PFSK-1 (cell line): ENCODE measurements around the gene NEDD9.

Experiments
- FOXP2 ChIP-seq: optimal IDR thresholded peaks from 2 replicates; pipeline ENCODE3; 2011; ENCODE audit warnings: borderline replicate concordance, control low read depth, inconsistent platforms; ENCODE audit not compliant: insufficient read depth; ENCODE audit errors: extremely low read length, extremely low read depth
- POLR2AphosphoS5 ChIP-seq: IDR thresholded peaks from 2 replicates; pipeline ENCODE4 v1.6.1; 2012; ENCODE audit warnings: low read depth, mild to moderate bottlenecking, control low read depth, low read length, moderate library complexity
- REST ChIP-seq, 2 experiments: IDR thresholded peaks; 2 replicates each; pipeline versions ENCODE4 v1.6.1 to v1.8.0; 2011 to 2012; ENCODE audit warnings: low read depth in 2 of 2, low read length in 2 of 2, control low read depth in 1 of 2, inconsistent platforms in 1 of 2, mild to moderate bottlenecking in 1 of 2, moderate library complexity in 1 of 2; ENCODE audit not compliant: insufficient read depth in 1 of 2
- SIN3A ChIP-seq: IDR thresholded peaks from 2 replicates; pipeline ENCODE4 v1.6.1; 2012; ENCODE audit warnings: mild to moderate bottlenecking, low read length, moderate library complexity, borderline replicate concordance; ENCODE audit not compliant: insufficient read depth
- TAF1 ChIP-seq: IDR thresholded peaks from 2 replicates; pipeline ENCODE4 v1.6.1; 2012; ENCODE audit warnings: low read length, control low read depth, borderline replicate concordance; ENCODE audit not compliant: insufficient read depth

Gene NEDD9

GRCh38 chr6:11231108-11231463, 1.4 kb downstream of the NEDD9 start:
- TF ChIP-seq FOXP2 (no peak), REST (IDR thresholded peaks at IDR 0.05; ENCODE audit: insufficient read depth in 1 of 2, low read depth in 2 of 2, low read length in 2 of 2) (no peak), TAF1 (no peak), POLR2AphosphoS5 (no peak), SIN3A (no peak)

DNA sequence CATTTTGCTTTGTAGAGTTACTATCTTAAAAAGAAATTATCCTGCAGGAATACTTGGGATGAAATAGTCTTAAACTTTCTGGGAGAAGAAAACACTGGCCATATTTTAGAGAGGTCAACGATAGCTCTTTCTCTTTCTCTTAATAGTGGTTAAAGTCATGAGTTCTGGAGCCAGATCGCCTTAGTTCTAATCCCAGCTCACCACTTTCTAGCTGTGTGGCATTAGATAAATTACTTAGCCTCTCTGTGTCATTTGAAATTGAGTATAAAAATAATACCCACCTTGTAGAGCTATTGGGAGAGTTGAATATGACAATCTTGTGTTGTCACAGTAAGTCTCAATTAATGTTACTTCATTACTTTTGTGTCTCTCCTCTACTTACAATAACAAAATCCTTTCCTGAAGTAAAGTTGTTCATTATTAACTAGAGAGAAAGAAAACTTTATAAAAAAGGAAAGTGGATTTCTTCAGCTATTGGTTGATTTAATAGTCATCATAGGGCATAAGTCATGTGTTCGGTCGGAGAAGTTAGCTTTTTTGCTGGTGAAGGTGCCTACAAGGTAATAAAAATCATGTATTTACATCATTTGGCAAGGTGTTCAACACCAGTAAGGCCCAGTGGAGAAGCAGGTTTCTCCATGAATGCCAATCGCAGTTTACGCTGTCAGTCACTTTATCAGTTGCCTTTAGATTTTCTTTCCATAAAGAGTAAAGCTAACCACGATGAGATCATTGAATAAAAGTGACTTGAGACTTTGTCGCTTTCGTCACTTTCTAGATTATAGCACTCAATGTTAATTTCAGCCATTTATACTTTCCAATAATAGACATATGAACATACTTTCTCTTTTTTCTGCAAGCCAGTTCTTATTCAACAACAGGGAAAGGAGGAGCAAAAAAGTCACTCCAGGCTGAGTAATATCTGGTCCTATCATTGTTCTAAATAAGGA, 2.0 kb downstream of the NEDD9 start:
- no peak for TF ChIP-seq REST (IDR thresholded peaks at IDR 0.05; ENCODE audit: insufficient read depth in 1 of 2, low read depth in 2 of 2, low read length in 2 of 2)
- TF ChIP-seq SIN3A, result 0 out of 2 replicates have a peak, but pooled peaks have one; percentile 5

GRCh38 chr6:11229655-11230046, 2.8 kb downstream of the NEDD9 start:
- no peak for TF ChIP-seq SIN3A
- TF ChIP-seq TAF1, result no peak
- TF ChIP-seq REST (IDR thresholded peaks at IDR 0.05; ENCODE audit: insufficient read depth in 1 of 2, low read depth in 2 of 2, low read length in 2 of 2), result no peak

DNA sequence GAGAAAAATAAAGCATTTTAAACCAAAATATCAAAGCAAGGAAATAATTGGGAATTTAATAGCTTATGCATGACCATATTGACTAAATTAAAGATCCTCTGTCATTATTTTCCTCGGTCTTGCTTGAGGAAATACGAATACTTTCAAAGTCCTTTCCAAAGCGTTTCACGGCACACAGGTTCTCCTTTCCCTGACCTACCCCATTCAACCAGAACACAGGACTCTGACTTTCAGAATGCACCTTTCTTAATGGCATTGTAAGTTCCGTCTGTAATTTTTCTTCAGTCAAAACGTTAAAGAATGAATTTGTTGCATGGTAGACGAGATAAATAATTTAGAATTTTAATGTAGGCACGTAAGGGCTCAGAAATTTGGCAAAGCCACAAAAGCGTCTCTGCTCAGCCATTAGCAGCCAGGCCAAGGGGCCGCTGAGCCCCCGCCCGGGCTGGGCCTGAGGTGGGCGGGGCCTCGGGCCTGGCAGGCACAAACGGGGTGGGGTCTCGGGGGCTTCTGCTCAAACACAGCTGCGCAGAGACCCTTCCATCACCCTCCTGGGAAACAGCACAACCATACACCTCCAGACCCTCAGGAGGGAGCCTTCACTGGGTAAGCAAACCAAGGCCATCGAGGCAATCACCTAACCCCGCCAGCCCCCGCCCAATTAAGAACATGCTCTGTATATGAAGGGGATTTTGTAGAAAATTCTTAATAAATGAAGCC, 3.4 kb downstream of the NEDD9 start:
- no peak for TF ChIP-seq TAF1
- no peak for TF ChIP-seq SIN3A

GRCh38 chr6:11227698-11228097, 4.8 kb downstream of the NEDD9 start:
- TF ChIP-seq REST (IDR thresholded peaks at IDR 0.05; ENCODE audit: insufficient read depth in 1 of 2, low read depth in 2 of 2, low read length in 2 of 2) (no peak), SIN3A (no peak), TAF1 (no peak), FOXP2 (no peak), POLR2AphosphoS5 (no peak)
